T-helper 2 cell treated with Interferon-gamma antibody and Interleukin-4, amounts not matched to agents 100 ng/mL and 5 ng/mL, for 36 hours (primary cell): Measurements from ENCODE around the gene FOSL1. TPM values are rescaled to one million over a fixed set of nuclear protein-coding genes. Genes with fewer than 3 reads are reported as not detected.

Experiments used
- intact Hi-C: fragments of 100-400 bp; cut with micrococcal nuclease; formaldehyde crosslinking; loops from one replicate; pipeline ENCODE4 v1.15.1; 2023
- total RNA-seq: library from RNA; stranded (reverse); gene quantifications from 2 replicates; pipeline ENCODE4 v1.2.3, GENCODE V29; 2022

Gene FOSL1
- total RNA-seq, 1 donor from 2014 or later = 4.5 TPM

DNA sequence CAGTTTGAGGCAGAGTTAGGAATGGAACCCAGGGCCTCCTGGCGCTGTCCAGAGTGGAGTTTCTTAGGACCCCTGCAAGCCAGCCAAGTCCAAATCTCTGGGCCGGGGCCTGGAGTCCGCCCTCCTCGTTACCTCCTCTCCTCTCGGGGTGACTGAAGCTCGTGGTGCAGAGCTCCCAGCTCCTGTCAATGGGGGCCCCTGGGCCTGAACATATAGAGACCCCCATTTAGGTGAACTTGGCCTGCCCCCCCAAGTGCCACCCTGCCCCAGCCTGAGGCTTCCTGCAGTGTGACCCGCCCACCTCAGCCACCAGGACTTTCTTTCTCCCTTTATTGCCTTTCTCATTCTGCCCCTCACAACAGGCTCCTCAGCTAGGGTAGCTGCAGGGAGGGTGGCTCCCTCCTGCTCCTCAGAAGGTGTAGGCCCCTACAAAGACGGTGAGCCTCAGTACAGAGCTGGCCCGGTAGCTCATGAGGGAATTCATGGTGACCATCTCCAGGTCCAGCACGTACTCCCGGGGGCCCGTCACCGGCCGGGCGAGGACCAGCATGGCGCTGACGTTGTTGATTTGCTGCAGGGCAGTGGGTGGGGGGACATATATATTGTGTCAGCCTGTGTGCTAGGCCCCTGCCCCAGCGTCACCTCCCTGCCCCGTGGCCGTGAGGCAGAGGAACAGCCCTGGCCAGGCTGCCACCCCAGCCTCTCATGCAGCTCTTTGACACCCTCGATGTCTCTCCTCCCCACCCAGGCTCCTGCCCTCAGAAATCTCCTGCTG is 33.5 kb downstream of the FOSL1 start:
- intact Hi-C loops = no loop called here

DNA sequence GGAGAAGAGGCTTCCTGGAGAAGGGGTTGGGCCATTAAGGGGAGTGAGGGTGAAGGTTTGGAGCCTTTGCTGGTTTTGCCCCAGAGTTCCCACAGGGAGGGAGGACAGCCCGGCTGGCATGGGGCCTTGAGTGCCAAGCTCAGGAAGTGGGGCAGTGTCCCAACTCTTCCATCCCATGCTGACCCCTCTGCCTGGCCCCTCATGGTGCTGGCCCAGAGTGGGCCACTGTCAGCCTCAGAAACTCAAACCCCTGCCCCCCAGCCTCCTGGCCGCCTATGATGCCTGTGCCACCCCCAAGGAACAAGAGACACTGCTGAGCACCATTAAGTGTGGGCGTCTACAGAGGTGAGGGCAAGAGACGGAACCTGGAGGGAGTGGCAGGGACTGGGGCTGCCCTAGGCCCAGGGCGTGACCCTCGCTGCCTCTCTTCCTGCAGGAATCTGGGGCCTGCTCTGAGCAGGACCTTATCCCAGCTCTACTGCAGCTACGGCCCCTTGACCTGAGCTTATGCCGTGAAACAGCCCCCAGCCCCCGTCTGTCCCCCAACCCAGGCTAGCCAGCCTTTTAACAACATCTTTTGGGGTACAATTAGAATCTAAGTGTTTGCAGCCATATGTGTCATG is 34.5 kb downstream of the FOSL1 start:
- intact Hi-C loops = no loop called here

DNA sequence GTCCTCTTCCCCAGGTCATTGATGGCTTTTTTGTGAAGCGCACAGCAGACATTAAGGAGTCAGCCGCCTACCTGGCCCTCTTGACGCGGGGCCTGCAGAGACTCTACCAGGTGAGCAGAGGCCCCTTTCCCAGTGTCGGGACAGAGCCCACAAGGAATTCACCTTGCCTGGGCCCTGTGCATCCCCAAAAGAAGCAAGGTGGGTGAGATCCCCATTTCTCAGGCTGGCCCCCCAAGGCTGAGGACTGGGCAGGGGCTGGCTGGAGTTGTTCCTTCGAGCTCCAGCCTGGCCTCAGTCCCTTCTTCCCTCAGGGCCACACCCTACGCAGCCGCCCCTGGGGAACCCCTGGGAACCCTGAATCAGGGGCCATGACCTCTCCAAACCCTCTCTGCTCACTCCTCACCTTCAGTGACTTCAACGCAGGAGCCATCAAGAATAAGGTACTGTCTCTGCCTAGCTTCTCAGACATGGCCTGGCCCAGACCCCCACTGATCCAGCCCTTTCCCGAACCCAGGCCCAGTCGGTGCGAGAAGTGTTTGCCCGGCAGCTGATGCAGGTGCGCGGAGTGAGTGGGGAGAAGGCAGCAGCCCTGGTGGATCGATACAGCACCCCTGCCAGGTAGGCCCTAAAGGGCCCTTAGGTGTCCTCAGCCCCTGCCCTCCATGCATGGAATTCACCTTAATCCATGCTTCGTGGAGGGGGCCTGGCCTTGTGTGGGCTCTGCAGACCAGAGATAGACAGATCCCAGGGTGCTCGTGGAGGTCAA is 35.3 kb downstream of the FOSL1 start:
- intact Hi-C loops = no loop called here

DNA sequence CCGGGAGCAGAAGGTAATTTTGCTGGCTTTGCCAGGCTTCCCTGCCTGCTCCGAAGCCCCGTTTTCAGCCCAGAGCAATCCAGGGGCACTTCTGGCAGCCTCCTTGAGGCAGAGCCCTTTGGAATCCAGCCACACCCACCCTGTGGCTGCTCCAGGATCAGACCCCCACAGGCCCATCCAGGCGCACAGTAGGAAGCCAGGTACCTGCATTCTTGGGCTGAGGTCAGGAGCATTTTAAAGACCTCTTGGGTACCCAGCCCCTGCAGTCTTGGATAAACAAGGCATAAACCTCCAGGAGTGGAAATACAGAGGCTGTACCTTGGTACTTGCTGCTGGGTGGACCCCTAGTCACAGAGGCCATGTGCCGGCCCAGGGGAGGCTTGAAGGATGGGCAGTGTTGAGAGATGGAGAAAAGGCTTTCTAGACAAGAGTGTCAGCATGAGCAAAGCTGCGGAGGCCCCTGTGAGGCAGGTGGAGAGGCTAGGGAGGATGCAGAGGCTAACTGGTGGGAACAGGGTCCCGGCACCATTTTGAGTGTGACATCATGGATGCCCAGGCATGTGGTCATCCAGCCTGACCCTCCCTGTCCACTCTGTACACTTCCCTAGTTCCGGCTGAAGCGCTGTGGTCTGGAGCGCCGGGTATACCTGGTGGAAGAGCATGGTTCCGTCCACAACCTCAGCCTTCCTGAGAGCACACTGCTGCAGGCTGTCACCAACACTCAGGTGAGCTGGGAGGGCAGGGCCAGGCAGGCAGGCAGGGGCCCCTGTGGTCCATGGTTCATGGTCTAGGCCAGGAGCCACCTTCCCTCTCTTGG is 36.1 kb downstream of the FOSL1 start:
- intact Hi-C loops = no loop called here

DNA sequence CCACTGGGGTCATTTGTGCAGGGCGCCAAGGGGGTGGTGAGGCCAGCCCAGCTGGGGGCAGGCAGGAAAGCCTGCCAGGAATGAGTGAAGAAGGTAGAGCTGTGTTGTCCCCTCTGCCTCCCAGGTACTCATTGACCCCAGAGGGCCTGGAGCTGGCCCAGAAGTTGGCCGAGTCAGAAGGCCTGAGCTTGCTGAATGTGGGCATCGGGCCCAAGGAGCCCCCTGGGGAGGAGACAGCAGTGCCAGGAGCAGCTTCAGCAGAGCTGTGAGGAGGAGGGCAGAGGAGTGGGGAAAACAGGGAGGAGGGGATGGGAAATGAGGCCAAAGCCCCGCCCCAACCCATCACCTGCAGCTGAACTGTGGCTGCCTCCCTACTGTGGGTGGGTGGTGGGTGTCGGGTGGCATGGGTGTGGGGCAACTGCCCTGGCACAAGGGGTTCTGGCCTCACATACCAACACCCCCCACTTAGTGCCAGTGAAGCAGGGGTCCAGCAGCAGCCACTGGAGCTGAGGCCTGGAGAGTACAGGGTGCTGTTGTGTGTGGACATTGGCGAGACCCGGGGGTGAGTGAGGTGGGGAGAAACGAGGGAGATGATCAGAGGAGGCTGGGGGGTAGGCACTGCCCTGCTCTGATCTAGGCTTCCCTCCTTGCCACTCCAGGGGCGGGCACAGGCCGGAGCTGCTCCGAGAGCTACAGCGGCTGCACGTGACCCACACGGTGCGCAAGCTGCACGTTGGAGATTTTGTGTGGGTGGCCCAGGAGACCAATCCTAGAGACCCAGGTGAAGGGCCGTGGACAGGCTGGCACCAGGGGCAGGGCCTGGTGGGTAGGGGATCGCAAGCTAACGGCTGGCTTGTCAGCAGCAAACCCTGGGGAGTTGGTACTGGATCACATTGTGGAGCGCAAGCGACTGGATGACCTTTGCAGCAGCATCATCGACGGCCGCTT is 37.0 kb downstream of the FOSL1 start:
- intact Hi-C loops = no loop called here

DNA sequence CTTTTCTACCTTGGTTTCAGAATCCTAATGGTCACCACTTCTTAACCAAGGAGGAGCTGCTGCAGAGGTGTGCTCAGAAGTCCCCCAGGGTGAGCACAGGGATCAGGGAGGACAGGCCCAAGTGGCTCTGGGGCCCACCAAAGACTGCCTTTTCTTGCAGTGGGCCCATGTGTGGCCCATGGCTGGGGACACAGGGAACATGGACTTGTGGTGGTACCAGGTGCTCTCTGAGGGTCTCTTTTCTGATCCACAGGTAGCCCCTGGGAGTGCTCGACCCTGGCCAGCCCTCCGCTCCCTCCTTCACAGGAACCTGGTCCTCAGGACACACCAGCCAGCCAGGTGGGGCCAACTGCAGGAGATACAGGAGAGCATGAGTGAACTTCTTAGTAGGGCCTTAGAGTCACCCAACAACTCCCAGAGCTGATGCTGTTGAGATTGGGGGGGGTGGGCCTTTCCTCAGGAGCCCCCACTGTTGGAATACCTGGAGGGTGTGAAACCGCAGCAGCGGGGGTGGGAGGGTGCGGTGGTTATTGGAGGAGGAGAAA is 37.9 kb downstream of the FOSL1 start:
- intact Hi-C loops = no loop called here

DNA sequence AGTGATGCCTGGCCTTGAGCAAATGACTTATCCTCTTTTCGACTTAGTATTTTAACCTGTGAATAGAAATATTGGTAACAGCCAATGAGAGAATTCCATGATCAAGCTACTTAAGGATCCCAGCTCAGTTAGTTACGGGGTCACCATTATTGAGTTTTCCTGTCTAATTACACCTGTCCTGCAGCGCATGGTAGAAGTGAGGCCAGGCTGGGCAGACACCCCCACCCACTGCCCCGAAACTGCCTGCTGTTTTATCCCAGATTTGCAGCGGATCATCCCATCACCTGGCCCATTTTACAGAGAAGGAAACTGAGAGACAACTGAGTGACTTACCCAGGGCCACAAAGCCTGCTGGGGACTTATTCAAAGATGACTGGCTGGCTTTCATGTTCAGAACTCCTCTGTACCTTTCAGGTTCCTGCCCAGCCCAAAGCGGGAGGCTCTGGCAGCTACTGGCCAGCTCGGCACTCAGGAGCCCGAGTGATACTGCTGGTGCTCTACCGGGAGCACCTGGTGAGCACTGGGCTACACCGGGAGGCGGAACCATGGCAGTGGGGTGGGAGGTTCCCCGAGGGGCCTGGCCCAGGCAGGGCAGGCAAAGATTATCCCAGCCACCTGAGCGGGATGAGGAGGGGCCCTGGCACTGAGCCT is 38.5 kb downstream of the FOSL1 start:
- intact Hi-C loops = loop anchor here (1.0 kb wide), 1 partner anchor 23 kb away; no protein-coding TSS in a partner anchor

DNA sequence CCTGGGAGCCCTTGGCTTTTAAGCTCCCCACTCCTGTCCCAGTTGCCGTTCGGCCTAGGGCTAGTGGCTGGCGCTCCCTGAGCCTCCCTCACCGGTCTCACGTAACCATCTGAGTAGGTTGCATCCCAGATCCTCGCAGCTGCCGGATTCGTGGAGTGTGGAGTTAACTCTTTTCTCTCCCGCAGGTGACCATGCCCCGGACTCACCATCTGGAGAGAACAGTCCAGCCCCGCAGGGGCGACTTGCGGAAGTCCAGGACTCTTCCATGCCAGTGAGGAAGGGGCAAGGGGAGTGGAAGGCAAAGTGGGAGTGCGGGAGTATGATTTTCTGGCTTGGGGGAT is 39.1 kb downstream of the FOSL1 start:
- intact Hi-C loops = loop anchor here (1.0 kb wide), 1 partner anchor 23 kb away; no protein-coding TSS in a partner anchor

DNA sequence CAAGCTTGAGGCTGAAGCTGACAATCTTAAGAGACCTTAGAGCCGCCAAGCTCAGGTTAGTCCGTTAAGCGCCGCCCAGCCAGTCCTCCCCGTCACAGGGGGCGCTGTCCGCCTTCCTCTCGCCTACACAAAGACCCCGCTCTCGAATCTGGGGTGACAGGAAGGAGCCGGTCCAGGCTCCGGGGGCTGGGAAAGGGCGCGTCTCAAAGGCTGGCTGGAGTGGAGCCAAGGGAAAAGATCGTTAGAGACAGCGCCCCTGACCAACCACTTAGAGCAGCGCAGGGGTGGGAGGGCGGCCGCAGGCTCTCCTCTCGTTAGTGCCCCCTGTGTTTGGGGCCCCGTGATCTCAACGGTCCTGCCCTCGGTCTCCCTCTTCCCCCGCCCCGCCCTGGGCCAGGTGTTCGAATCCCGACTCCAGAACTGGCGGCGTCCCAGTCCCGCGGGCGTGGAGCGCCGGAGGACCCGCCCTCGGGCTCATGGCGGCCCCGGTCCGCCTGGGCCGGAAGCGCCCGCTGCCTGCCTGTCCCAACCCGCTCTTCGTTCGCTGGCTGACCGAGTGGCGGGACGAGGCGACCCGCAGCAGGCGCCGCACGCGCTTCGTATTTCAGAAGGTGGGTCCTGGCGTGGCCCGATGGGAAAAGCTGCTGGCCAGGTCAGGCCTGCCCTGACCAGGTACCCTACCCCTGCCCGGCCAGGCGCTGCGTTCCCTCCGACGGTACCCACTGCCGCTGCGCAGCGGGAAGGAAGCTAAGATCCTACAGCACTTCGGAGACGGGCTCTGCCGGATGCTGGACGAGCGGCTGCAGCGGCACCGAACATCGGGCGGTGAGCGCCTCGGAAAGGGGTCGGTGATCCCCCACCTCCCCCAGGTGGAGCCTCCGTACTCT is 39.7 kb downstream of the FOSL1 start, which contains the start of gene MUS81:
Gene MUS81 (plus strand): TSS at position 156 of the 887 bp plus-strand sequence. CDS start 321 bp downstream, at position 477.
- intact Hi-C loops = loop anchor here (1.0 kb wide), 4 partner anchors 13 to 129 kb away; partner anchors contain the start of gene SART1

DNA sequence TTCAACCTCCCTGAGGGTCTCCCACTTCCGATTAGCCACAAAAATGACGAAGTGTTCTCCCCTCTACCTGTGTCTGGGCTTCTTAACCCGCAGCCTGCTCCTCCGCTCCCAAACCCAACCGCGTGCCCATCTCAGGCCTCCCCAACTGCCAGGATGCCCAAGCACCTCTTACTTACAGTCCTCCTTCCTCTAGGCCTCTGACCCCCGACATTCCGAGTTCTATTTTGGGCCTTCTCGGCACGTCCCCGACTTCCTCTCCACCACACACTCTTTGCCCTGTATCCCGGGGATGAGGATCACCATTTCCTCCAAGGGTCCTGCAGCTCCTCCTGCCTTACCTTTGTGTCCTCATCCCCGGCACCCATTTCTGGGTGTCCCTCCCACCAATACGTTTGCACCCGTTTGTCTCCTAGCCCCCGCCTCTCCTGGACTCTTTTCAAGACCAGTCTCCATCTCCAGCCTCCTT is 40.3 kb downstream of the FOSL1 start:
- intact Hi-C loops = loop anchor here (1.0 to 2.0 kb wide), 8 partner anchors 13 to 409 kb away; partner anchors contain the start of genes BANF1, EIF1AD, RAB1B and SART1

DNA sequence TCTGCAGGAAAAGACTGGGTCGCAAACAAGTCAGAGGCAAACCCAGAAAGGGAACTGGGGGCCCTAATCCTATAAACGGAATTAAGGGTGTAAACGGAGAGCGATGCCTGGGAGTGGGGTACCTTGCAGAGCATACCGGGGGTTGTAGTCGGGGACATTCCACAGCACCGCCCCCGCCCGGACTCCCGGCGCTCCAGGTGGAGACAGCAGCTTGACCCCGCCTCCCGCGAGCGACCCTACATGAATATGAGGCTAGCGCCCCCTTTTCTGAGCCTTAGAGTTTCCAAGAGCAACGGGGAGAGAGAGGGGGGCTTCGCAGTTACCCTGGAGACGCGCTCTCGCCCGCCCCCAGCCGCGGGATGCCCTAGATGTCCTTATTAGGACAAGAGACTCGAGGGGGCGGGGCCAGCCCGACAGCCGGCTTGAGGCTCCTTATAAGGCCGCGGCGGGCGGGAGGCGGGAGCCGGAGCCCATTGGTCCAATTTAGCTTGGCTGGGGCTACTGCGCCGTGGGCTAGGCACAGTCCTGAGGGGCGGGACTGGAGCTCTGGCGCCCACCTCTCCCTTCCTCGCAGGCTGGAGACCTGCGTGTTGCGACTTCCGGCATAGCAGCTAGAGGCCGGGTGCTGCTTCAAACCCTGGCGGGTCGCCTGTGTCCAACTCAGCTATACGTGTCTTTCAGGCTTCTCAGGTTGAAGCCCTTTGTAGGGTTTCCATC is 40.9 kb downstream of the FOSL1 start:
- intact Hi-C loops = loop anchor here (1.0 to 2.0 kb wide), 5 partner anchors 143 to 410 kb away; partner anchors contain the start of genes BANF1, EIF1AD, RAB1B and SF3B2

DNA sequence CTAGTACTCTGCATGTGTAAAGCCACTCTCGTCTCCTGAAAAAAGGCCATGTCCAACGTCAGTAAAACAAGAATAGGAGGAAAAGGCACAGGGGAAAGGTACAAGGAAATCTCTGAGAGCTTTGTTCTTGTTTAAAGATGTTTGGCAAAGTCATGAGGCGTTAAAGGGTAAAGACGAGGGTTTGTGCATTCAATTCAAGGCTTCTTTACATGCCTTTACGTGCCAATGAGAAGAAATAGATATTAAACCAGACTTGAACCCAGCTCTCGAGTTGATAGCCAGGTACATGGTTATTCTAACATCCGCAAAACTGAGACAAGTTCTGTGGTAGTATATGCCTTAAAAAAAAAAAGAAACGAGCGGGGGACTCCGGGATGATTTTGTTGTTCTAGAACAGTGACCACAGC is 41.5 kb downstream of the FOSL1 start:
- intact Hi-C loops = loop anchor here (1.0 to 2.0 kb wide), 8 partner anchors 30 to 410 kb away; partner anchors contain the start of genes BANF1, C11orf68, DRAP1 and EIF1AD

DNA sequence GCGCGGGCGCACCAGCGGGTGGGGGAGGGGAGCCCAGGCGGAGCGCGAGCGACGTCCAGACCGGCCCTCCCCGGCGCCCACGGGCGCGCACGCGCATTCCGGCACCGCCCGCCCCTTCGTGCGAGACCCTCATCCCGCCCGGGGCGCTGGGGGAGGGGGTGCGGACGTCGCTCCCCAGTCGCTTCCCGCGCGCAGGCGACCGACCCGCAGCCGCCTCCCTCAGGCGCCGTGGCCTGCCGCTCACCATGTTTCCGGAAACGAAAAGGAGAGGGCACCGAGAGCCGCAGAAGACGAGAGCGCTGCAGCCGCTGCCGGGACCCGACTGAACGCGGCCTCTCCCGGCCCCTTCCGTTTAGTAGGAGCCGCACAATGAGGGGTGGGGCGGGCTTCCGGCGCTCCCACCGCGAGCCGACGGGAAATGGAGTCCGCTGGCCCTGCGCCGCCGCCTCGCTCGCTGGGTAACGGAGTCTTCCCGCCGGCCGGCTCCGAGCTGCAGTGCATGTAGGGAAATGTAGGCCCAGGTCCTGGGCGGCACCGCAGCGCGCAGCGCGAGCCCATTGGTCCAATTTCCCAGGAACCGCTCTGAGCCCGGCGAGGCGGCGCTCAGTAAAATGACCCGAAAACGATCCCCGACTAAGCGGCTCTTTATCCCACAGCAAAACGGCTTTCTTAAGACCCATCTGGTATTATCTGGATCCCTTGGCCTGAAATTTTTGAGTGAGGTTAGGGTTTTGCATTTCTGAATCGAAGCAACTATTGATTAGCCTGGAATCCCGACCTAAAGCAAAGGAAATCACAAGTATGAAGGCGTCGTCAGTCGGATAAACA is 42.1 kb downstream of the FOSL1 start, which contains the start of gene CFL1:
Gene CFL1 (minus strand): TSS at position 328 of the 828 bp plus-strand sequence. CDS start 81 bp downstream, at position 247.
- intact Hi-C loops = loop anchor here (1.0 to 2.0 kb wide), 6 partner anchors 30 to 411 kb away; partner anchors contain the start of genes C11orf68, DRAP1, FIBP and KAT5

DNA sequence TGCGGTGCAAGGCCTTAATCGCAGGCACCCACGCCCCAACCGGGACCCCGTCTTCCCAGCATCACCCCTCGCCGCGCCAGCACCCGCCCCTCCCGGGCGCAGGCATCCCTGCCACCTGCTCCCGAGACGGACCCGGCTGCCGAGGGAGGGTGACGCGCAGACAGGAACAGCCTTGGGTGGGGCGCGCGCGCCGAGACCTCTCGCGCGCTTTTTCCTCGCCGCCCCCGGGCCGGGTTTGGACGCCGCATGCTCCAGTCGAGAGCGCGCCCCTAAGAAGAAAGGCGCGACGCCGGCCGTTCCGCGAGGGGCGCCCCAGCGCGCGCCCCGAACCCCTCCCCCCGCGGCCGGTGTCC is 42.7 kb downstream of the FOSL1 start:
- intact Hi-C loops = no loop called here

DNA sequence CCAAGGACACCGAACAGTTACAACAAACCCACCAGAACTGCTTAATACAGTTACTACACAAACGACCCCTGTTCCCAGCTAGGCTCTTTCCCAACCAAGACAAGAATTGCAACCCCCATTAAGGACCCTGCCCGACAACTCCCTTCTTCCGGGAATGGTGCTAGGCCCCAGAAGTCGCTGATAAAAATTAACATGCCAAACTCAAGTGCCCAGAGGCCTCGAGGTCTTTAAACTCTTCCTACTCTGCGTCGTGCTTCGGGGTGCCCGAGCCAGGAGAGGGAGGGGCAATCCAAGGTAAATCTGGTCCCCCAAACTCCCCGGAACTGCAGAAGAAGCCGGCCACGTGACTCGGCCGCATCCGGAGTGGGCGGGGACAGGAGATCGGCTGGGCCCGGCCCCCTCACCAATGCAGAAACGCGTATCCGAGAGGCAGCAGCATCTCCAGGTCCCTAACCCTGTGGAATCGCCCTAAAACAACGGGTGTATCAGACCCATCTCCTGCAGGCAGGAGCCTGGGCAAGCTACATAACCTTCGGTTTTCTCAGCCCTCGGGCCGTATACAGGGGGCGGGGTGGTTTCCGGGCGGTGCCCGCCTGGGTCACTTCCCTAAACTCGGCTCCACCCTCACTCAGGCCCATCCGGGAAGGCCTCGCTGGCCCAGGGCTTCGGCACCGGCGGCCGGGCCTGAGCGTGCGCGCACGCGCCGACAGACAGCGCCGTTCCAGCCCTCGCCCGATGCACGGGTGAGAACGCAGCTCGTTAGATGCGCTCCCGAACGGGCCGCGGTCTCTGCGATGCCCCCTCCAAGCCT is 43.3 kb downstream of the FOSL1 start:
- intact Hi-C loops = no loop called here
